DOHH2 (cell line): ENCODE results near the gene GPHN.

Source experiments
- H3F3A ChIP-seq: fragments of 200-600 bp; sonication (generic), shearing (Covaris generic); 2 replicates; pipeline ENCODE4 v1.6.0; 2016; ENCODE audit warnings: antibody characterized with exemption, mild to moderate bottlenecking; ENCODE audit not compliant: control insufficient read depth, insufficient read depth
- H3K27ac ChIP-seq: fragments of 200-600 bp; sonication (generic); 2 replicates; pipeline ENCODE4 v1.5.1; 2014; ENCODE audit warnings: low read depth, mild to moderate bottlenecking, low read length, moderate library complexity
- H3K27me3 ChIP-seq: fragments of 200-600 bp; sonication (generic); 2 replicates; pipeline ENCODE4 v1.6.1; 2014; ENCODE audit warnings: mild to moderate bottlenecking, low read length, mixed read lengths; ENCODE audit not compliant: control insufficient read depth
- H3K36me3 ChIP-seq: fragments of 200-600 bp; sonication (generic); 2 replicates; pipeline ENCODE4 v1.6.1; 2014; ENCODE audit warnings: mild to moderate bottlenecking, low read length, moderate library complexity, mixed read lengths; ENCODE audit not compliant: control insufficient read depth
- H3K4me1 ChIP-seq: fragments of 200-600 bp; sonication (generic); 2 replicates; pipeline ENCODE4 v1.6.1; 2014; ENCODE audit warnings: mild to moderate bottlenecking, low read length, mixed read lengths; ENCODE audit not compliant: control insufficient read depth
- H3K4me2 ChIP-seq: fragments of 200-600 bp; sonication (generic); 2 replicates; pipeline ENCODE4 v1.6.0; 2014; ENCODE audit warnings: mild to moderate bottlenecking, low read length, moderate library complexity
- H3K4me3 ChIP-seq: fragments of 200-600 bp; sonication (generic); 2 replicates; pipeline ENCODE4 v1.5.1; 2014; ENCODE audit warnings: mild to moderate bottlenecking, low read length, mixed read lengths
- H3K79me2 ChIP-seq: fragments of 200-600 bp; sonication (generic); 2 replicates; pipeline ENCODE4 v1.6.1; 2014; ENCODE audit warnings: mild to moderate bottlenecking, low read length, mixed read lengths; ENCODE audit not compliant: control insufficient read depth
- H3K9me2 ChIP-seq: fragments of 200-600 bp; sonication (generic); replicated peaks from 2 replicates; pipeline ENCODE4 v1.6.1; 2014; ENCODE audit warnings: mild to moderate bottlenecking, low read length, mixed read lengths; ENCODE audit not compliant: control insufficient read depth
- H3K9me3 ChIP-seq: fragments of 200-600 bp; sonication (generic); 2 replicates; pipeline ENCODE4 v1.6.1; 2014; ENCODE audit warnings: antibody characterized with exemption, low read length, mixed read lengths; ENCODE audit not compliant: control insufficient read depth, insufficient read depth
- H4K20me1 ChIP-seq: fragments of 200-600 bp; sonication (generic); 2 replicates; pipeline ENCODE4 v1.6.0; 2014; ENCODE audit warnings: low read depth, mild to moderate bottlenecking, antibody characterized with exemption, low read length, moderate library complexity; ENCODE audit not compliant: control insufficient read depth, insufficient read depth
- CTCF ChIP-seq: fragments of 200-600 bp; sonication (generic); IDR thresholded peaks from one replicate; pipeline ENCODE4 v1.5.1; 2014; ENCODE audit warnings: antibody characterized with exemption, mild to moderate bottlenecking, low read depth, low read length; ENCODE audit not compliant: poor library complexity, severe bottlenecking
- EZH2phosphoT487 ChIP-seq: fragments of 200-600 bp; sonication (generic); IDR thresholded peaks from 2 replicates; pipeline ENCODE4 v1.6.1; 2017; ENCODE audit warnings: borderline replicate concordance, mild to moderate bottlenecking, antibody characterized with exemption, low read length, moderate library complexity, mixed read lengths

The GPHN gene

GRCh38 chr14:66495218-66496098 is 12.5 kb upstream of the GPHN start:
- no peak overlapping the region for H3K27ac ChIP-seq
- TF ChIP-seq EZH2phosphoT487 (no peak), CTCF (peak; percentile 81)
- H3K79me2 ChIP-seq: no peaks in the 10 kb centered on the region
- no peaks in the 10 kb centered on the region for H3K9me2 ChIP-seq
- H3K4me3 ChIP-seq: no peak overlapping the region
- no peaks in the 10 kb centered on the region for H3K36me3 ChIP-seq
- H4K20me1 ChIP-seq: no peaks in the 10 kb centered on the region
- H3K27me3 ChIP-seq: no peaks in the 10 kb centered on the region
- H3K9me3 ChIP-seq: no peaks in the 10 kb centered on the region
- peaks cover 13% of the 10 kb centered on the region for H3K4me1 ChIP-seq
- no peaks in the 10 kb centered on the region for H3F3A ChIP-seq
- H3K4me2 ChIP-seq: no peak overlapping the region

- H3K27ac ChIP-seq: no peak overlapping the region
- no peaks in the 10 kb centered on the region for H3K36me3 ChIP-seq
- H3K4me2 ChIP-seq: no peak overlapping the region
These were observed 11.6 kb upstream of the GPHN start for GRCh38 chr14:66496188-66496807.

GRCh38 chr14:66496911-66497310 is 11.0 kb upstream of the GPHN start:
- peaks cover 13% of the 10 kb centered on the region for H3K4me1 ChIP-seq
- H3F3A ChIP-seq: no peaks in the 10 kb centered on the region
- no peaks in the 10 kb centered on the region for H3K9me3 ChIP-seq
- no peak overlapping the region for H3K4me3 ChIP-seq
- no peaks in the 10 kb centered on the region for H3K36me3 ChIP-seq
- H3K27me3 ChIP-seq: no peaks in the 10 kb centered on the region
- H3K79me2 ChIP-seq: no peaks in the 10 kb centered on the region
- TF ChIP-seq EZH2phosphoT487: no peak
- TF ChIP-seq CTCF: no peak
- no peaks in the 10 kb centered on the region for H4K20me1 ChIP-seq
- H3K9me2 ChIP-seq: no peaks in the 10 kb centered on the region
- 0 out of 2 replicates have a peak overlapping the region, but pooled peaks have one; percentile 12 for H3K4me2 ChIP-seq
- no peak overlapping the region for H3K27ac ChIP-seq

More at GRCh38 chr14:66496188-66496807, 11.6 kb upstream of the GPHN start:
- TF ChIP-seq CTCF: no peak
- no peak for TF ChIP-seq EZH2phosphoT487
- H3K4me1 ChIP-seq: peaks cover 13% of the 10 kb centered on the region
- no peaks in the 10 kb centered on the region for H4K20me1 ChIP-seq
- H3K27me3 ChIP-seq: no peaks in the 10 kb centered on the region
- no peak overlapping the region for H3K4me3 ChIP-seq
- H3K9me2 ChIP-seq: no peaks in the 10 kb centered on the region
- H3F3A ChIP-seq: no peaks in the 10 kb centered on the region
- no peaks in the 10 kb centered on the region for H3K9me3 ChIP-seq
- no peaks in the 10 kb centered on the region for H3K79me2 ChIP-seq
